Measurements from ENCODE around the gene HTRA2.

DNA sequence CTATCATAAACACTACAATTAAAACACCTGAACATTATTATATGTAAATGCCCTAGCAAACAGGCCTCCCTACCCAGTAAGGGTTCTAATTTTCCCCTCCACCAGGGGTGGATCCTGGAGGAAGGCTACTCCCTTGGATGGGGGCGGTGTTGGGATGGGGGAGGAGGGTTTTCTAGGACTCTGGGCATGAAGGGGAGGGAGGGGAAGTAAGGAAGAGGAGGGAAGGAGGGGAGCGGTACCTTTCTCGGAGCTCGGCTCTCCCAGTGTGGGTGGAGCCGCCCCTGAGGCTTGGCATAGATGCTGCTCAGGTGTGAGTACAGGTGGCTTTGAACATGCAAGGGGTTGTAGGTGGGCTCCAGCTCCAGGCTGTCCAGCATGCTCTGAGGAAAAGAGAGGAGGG lies 30.2 kb downstream of the HTRA2 start:
- TF ChIP-seq, protein P1, sequence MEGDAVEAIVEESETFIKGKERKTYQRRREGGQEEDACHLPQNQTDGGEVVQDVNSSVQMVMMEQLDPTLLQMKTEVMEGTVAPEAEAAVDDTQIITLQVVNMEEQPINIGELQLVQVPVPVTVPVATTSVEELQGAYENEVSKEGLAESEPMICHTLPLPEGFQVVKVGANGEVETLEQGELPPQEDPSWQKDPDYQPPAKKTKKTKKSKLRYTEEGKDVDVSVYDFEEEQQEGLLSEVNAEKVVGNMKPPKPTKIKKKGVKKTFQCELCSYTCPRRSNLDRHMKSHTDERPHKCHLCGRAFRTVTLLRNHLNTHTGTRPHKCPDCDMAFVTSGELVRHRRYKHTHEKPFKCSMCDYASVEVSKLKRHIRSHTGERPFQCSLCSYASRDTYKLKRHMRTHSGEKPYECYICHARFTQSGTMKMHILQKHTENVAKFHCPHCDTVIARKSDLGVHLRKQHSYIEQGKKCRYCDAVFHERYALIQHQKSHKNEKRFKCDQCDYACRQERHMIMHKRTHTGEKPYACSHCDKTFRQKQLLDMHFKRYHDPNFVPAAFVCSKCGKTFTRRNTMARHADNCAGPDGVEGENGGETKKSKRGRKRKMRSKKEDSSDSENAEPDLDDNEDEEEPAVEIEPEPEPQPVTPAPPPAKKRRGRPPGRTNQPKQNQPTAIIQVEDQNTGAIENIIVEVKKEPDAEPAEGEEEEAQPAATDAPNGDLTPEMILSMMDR (IDR thresholded peaks at IDR 0.05; ENCODE audit: low read depth, low read length): no peak
- TF ChIP-seq EZH2phosphoT487 (IDR thresholded peaks at IDR 0.05; ENCODE audit: low read depth): no peak
